Activated CD4-positive, alpha-beta T cell treated with anti-CD3 and anti-CD28 coated beads, Interleukin-2, amount 50 U/mL, for 48 hours (primary cell): ENCODE data around the gene TRANK1.
"Not testable (repeated sequence)": the region's sequence is repeated elsewhere in the genome, so short reads cannot be mapped to it uniquely, and the experiment has no call there.

Experiments
- DNase-seq, 2 experiments: peaks; one replicate each; pipeline ENCODE4 v3.0.0-alpha.2; 2020

TRANK1 gene

DNA sequence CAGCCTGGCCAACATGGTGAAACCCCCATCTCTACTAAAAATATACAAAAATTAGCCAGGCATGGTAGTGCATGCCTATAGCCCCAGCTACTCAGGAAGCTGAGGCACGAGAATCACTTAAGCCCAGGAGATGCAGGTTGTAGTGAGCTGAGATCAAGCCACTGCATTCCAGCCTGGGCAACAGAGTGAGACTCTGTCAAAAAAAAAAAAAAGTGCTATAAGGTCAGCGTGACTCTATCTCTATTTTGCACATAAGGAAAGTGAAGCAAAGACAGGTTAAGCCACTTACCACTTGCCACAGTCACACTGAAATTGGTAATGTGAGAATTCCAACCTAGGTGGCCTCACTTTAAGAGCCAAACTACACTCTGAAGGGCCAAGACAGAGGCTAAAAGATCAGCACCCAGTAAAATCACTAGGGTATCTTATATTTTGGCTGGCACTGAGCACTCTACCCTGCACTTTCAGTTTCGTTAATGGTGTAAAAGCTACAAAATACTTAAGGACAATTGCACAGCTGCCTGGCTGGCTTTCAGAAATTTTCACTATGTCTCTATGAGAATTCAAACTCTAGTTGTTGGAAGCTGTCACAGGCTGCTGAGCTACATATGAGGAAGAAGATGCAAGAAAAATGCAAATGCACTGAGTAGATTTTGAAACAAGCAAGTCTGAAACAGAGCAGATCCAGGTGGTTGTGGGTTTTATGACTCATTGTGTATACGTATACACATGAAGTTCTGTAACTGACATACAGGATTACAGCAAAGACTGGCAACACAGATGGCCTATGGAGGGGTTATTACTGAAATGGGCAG lies 32.7 kb downstream of the TRANK1 start:
- peak in 1 of 2 experiments; percentile 31 for DNase-seq

DNA sequence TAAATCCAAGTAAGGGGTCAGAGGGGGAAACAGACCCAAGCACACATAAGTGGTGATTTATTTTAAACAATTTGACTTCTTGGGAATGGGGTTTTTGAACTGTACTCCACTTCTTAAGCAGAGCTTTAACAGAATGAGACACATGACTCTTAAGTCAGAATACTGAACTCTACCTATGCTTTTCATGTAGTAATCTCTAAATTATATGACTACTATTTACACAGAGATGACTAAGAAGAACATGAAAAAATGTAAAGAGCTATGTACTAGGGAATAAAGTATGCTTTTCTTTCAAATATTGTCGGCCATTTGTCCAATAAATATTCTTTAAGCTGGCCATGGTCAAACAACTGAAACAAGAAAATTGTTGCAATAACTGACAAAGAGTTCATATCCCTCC lies 35.2 kb downstream of the TRANK1 start:
- DNase-seq: no peak

GRCh38 chr3:36909181-36909580 lies 35.7 kb downstream of the TRANK1 start:
- no peak for DNase-seq

- no peak for DNase-seq
Observed at GRCh38 chr3:36908647-36909180, 36.1 kb downstream of the TRANK1 start.

DNA sequence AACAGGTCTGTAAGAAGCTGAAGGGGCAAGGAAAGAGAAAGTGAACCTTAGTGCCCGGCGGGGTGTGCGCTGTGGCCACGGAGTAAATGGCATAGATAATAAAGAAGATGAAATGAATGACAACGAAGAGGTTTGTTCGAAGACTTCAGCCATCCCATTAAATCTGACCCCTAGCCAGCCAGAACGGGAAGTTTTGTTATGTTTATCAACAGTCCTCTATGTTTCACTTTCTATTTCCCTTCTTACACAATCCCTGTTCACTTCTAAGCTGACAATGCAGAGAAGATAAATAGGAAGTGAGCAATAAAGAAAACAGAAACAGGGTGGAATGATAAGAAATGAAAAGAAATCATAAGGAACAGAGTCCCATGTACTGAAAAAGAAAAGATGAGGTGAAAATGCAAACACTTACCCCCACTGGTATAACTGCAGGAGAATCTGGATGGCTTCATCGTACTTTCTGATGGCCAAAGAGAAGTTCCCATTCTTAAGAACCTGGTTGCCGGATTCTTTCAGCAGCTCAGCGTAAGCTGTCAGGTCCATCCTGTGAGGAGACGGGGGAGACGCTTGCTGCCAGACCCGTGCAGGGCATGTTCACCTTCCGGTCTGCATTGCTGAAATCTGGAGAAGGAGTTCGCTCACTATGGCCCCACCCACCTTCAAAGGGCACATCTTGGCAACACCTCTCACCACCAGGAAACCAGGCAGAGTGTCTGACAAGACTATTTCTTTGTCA lies 36.8 kb downstream of the TRANK1 start:
- DNase-seq: peak; percentile 60 to 69

GRCh38 chr3:36906504-36907149 lies 38.2 kb downstream of the TRANK1 start:
- DNase-seq: no peak

- peak in 1 of 2 experiments; percentile 28 for DNase-seq
Observed at GRCh38 chr3:36905545-36905944, 39.3 kb downstream of the TRANK1 start.

DNA sequence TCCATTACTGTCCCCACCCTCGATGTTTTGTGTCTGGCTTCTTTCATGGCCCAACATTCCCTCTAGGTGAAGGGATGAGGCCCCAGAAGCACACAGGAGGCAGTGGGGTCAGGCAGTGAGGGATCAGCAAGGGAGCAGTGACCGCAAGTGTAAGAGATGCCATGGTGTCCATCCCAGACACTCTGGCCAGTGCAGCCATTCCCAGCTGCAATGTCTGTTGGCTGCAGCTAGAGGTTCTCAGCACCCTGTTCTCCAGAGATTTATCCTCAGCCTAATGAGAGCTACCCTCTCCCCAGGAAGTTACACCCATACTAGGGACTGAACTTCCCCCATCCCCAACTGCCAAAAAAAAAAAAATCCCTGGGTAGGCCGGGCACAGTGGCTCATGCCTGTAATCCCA lies 40.2 kb downstream of the TRANK1 start:
- no peak for DNase-seq

GRCh38 chr3:36904065-36904464 lies 40.8 kb downstream of the TRANK1 start:
- not testable (repeated sequence) for DNase-seq

GRCh38 chr3:36903119-36903882 lies 41.6 kb downstream of the TRANK1 start:
- no peak for DNase-seq

DNA sequence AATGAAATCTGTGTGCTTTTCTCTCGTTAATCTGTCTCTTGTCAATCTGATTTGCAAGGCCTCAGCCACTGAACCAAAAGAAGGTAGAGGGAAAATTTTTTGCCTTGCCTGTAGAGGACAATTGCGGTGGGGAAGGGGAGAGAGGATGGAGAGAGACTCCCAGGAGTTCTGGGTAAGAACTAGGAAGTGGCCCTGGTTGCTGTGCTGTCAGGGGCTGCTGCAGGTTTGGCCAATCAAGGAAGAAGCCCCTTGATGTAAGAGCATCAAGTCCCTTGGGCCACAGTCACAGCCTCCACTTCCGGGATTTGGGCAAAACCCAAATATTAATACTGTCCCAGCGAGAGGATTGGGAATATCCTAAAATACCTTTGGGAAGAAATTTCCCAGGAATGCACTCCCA lies 43.3 kb downstream of the TRANK1 start:
- no peak for DNase-seq

DNA sequence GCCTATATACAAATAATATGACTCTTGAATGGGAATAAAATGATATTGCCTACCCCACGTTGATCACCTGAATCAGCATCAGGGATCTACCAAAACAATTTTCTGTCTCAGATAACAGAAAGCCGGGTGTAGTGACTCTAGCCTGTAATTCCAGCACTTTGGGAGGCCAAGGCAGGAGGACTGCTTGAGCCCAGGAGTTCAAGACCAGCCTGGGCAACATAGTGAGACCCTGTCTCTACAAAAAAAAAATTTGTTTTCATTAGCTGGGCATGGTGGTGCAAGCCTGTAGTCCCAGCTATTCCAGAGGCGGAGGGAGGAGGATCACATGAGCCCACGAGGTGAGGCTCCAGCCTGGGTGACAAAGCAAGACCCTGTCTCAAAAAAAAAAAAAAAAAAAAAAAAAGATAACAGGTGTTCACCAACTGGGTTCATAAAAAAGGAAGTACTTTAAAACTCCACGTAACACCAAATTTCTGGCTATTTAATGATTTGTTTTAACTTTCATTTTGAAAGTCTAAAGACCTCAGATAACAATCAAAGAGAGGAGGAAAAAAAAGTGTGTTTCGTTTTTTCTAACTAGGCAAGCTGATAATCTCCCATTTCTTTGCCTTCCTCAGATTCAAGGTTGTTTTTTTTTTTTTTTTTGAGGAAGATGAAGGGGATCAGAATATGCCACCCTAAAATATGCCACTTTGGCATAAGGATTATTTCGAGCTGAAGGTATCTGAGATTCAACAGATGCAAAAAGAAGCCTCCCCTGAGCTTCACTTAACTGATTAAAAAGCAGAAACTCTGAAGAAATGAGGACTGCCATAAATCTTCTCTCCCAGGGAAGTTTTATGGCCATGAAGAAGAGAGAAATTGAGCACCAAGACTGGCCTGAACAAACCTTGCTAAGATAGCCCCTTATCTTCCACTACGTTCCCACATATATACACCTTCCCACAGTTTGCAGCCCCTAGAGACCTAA lies 44.1 kb downstream of the TRANK1 start:
- no peak for DNase-seq

DNA sequence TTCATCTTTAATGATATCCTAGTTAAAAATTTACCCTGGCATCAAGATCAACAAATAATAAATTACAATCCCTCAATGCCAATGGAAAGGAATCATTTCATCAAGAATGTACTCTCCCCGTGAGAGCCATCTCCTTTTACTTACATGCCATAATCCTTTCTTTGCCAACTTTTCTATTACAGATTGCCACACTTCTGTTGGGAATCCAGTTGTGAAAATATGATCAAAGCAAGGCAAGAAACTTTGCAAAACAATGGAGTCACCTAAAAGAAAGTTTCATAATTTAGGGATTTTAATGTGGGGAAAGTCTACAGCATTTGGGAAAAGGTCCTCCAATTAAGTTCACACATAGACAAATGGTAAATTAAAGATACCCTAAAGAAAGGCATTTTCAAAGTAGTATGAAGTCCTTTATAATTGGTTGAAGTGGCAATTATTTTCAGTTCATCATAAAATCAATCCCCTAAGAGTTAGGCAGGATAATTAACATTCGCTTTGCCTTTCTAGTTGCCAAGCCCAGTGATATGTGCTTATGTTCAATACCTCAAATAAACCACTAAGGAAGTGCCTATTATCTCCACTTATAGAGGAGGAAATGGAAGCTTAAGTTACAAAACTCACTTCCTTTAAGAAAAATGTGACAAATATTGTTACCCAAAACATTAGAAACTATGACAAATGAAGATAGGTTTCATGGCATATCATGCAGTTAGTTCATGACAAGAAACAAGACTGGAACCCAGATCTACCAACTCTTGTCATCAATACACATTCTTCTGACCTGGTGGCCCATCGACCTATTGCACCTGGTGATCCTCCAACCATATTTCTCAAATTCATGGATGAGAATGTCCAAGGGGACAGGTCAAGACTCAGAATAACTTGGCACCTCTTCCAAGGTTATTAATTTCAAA lies 49.1 kb downstream of the TRANK1 start:
- no peak for DNase-seq

DNA sequence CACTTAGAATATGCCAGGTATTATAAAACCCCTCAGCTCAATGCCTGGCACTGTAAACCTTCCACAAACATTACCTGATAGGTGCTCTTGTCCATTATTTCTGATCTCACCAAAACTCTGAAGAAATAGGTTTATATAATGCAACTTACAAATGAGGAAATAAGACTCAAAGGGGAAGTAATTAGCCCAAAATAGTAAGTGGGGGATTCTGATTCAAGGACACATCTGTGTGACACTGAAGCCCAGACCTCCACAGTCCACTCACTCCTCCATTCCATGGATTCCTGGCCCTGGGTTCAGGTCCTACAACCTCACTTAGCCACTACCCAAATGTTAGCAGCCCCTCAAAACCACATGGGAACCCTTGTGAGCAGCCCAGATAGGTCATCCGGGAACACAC lies 49.9 kb downstream of the TRANK1 start:
- no peak for DNase-seq

- no peak for DNase-seq
Observed at GRCh38 chr3:36893826-36894225, 51.0 kb downstream of the TRANK1 start.

GRCh38 chr3:36893137-36893557 lies 51.7 kb downstream of the TRANK1 start:
- no peak for DNase-seq

DNA sequence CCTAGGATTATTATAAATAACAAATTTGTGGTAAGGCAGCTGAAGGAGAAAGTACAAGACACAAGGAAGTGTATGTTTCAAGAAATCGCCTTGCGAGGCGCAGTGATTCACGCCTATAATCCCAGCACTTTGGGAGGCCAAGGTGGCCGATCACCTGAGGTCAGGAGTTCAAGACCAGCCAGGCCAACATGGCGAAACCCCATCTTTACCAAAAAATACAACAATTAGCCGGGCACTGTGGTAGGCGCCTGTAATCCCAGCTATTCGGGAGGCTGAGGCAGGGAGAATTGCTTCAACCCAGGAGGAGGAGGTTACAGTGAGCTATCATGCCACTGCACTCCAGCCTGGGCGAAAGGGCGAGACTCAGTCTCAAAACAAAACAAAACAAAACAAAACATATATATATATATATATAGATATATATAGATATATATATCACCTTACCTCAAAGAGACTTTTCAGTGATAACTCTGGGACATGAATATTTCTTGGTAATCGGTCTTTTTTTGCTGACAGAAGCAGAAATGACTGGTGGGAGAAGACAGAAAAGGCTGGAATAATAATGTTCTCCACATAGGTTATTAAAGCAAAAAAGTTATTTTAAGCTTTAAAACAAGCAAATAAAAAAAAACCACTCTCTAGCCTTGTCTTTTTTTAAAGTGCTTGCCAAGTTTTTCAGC lies 52.3 kb downstream of the TRANK1 start:
- DNase-seq: no peak

DNA sequence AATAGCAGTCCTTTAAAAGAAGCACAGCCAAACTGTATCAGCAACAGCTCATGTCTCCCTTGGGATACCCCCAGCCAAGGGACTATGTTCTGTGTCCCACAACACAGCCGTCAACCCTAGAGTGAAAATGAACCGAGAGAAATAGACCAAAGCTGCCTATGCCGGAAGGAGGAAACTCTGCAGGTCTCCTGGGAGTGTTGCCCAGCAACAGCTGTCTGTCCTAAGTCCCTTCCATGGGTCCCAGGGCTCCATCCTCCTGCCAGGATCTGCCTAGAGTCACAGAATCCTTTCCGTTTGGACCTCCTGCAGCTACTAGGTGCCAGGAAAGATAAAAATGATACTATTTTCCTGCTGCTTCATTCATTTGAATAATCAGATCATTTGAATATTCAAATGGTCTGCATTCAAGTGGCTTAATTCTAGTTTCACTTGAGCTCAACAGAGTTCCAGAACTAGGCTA lies 53.1 kb downstream of the TRANK1 start:
- DNase-seq: no peak

- DNase-seq: not testable (repeated sequence)
Observed at GRCh38 chr3:36891097-36891496, 53.8 kb downstream of the TRANK1 start.

DNA sequence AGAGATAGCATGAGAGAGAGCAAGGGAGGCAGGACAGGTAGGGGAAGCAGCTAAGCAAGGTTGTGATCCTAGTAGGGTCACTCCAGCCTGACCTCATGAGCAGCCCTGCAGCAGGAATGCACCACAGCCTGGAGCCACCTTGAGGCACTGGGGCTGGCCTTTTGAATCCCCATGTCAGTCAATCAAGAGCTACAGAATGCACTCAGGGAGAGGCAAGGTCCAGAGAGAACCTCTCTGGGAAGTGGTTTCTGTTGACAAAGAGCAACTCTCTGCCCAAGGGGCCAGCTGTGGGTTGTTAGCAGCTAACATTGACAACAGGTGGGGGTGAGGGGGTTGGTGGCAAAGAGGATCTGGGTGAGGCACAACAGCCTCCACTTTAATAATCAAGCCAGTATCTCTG lies 54.6 kb downstream of the TRANK1 start:
- DNase-seq: no peak
